ENCODE data around the gene KEAP1.
"Not testable (repeated sequence)": the region's sequence is repeated elsewhere in the genome, so short reads cannot be mapped to it uniquely, and the experiment has no call there.

Gene KEAP1

GRCh38 chr19:10491472-10492047, 11.6 kb downstream of the KEAP1 start:
- no peak for DNase-seq

DNA sequence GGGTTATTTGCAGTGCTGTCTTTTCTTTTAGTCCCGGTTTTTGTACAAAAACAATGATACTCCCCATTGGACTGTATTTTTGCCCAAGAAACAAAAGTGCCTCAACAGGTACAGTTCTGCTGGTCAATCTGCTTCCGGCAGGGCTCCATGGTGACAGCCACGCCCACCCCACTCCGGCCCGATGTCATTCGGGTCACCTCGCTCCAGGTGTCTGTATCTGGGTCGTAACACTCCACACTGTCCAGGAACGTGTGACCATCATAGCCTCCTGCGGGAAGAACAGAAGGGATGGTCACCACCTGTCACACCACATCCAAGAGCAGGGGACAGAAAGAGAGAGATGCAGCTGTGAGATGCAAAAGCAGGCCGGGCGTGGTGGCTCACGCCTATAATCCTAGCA, 16.6 kb downstream of the KEAP1 start:
- DNase-seq: no peak

DNA sequence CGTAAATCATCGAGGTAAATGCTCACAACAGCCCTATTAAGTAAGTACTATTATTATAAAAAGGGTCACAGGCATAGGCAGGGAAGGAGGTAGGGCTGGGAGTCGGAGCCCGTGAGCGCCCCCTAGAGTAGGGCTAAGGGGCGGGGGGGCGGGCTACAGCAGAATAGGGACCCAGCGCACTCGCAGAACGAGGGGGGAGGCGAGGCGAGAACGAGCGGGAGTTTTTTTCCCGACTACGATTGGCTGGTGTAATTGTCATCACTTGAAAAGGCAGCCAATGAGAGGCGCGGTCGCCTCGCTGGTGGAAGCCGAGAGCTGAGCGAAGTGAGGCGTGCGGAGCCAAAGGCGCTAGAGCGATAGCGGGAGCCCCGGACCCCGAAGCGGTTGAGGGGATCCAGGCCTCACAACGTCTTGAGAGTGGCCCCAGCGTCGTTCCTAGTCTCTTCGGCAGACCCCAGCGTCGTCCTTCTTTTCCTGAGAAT, 24.2 kb downstream of the KEAP1 start:
- DNase-seq: peak; percentile 41 to 49

- DNase-seq: no peak
Measured at GRCh38 chr19:10478476-10478875, 24.7 kb downstream of the KEAP1 start.

GRCh38 chr19:10474962-10475451, 28.1 kb downstream of the KEAP1 start:
- DNase-seq: no peak

- no peak for DNase-seq
Measured at GRCh38 chr19:10473192-10473591, 30.0 kb downstream of the KEAP1 start.

- peak; percentile 5 to 54 for DNase-seq
Measured at GRCh38 chr19:10471909-10472308, 31.2 kb downstream of the KEAP1 start.

- DNase-seq: no peak
Measured at GRCh38 chr19:10468133-10468532, 35.0 kb downstream of the KEAP1 start.

DNA sequence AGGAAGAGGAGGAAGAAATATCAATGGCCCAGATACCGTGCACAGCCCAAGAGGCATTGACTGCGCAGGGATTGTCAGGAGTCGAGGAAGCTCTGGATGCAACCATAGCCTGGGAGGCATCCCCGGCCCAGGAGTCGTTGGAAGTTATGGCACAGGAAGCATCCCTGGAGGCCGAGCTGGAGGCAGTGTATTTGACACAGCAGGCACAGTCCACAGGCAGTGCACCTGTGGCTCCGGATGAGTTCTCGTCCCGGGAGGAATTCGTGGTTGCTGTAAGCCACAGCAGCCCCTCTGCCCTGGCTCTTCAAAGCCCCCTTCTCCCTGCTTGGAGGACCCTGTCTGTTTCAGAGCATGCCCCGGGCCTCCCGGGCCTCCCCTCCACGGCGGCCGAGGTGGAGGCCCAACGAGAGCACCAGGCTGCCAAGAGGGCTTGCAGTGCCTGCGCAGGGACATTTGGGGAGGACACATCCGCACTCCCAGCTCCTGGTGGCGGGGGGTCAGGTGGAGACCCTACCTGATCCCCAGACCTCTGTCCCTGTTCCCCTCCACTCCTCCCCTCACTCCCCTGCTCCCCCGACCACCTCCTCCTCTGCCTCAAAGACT, 36.0 kb downstream of the KEAP1 start:
- no peak for DNase-seq

DNA sequence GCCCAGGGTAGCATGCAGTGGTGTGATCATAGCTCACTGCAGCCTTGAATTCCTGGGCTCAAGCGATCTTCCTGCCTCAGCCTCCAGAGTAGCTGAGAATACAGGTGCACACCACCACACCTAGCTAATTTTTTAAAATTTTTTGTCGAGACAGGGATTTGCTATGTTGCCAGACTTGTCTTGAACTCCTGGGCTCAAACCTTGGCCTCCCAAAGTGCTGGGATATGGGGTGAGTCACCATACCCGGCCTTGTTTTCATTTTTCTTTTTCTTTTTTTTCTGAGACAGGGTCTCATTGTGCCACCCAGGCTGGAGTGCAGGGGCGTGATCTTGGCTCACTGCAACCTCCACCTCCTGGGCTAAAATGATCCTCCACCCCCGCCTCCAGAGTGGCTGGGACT, 38.7 kb downstream of the KEAP1 start:
- no peak for DNase-seq

DNA sequence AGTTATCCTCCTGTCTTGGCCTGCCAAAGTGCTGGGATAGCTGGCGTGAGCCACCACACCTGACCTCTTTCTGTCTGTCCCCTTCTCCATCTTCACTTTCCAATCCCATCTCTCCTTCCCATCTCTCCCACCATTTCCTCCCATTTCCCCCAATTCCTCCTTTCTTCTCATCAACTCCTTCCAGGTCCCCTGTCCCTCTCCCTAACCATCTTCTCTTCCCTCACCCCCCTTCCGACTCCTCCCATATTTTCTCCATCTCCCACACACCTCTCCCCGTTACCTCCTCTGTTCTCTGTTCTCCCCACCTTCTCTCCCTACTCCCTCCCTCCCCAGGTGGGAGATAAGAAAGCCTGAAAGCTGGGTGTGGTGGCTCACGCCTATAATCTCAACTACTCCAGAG, 40.6 kb downstream of the KEAP1 start:
- no peak for DNase-seq

GRCh38 chr19:10462042-10462441, 41.1 kb downstream of the KEAP1 start:
- DNase-seq: not testable (repeated sequence)

- DNase-seq: peak; percentile 62 to 76
Measured at GRCh38 chr19:10461047-10461949, 41.9 kb downstream of the KEAP1 start.

- no peak for DNase-seq
Measured at GRCh38 chr19:10460714-10461046, 42.5 kb downstream of the KEAP1 start.

DNA sequence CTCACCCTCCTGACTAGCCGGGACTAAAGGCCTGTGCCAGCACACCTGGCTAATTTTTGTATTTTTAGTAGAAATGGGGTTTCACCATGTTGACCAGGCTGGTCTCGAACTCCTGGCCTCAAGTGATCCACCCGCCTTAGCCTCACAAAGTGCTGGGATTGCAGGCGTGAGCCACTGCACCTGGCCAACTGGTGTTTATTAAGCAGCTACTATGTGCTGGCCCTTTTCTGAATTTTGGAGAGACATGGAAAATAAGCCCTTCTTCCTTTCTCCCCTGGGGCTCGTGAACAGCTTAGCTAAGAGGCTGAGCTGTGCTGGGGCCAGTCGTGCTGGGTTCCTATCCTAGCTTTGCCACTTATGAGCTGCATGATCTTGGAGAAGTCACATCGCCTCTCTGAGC, 44.4 kb downstream of the KEAP1 start:
- DNase-seq: not testable (repeated sequence)

DNA sequence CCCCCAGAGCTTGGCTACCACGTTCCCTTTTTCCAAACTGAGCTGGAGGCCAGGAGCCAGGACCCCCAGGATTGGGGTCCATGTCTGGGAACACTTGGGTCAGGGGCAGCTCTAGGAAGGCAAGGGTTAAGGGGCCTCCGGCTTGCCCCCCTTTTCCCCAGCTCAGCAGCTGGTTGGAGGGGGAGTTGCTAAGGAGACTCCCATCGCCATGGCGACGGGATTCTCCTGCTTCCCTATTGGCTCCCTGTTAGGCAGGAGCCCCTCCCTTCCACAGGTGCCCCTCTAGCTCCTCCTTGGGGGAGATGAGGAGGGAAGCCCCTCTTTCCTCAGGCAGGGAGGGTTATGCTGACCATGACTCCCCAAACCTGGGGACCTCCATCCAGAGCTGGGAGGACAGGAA, 48.9 kb downstream of the KEAP1 start:
- DNase-seq: peak; percentile 23 to 35

- DNase-seq: no peak
Measured at GRCh38 chr19:10453852-10454251, 49.3 kb downstream of the KEAP1 start.

- no peak for DNase-seq
Measured at GRCh38 chr19:10452726-10453618, 50.2 kb downstream of the KEAP1 start.

DNA sequence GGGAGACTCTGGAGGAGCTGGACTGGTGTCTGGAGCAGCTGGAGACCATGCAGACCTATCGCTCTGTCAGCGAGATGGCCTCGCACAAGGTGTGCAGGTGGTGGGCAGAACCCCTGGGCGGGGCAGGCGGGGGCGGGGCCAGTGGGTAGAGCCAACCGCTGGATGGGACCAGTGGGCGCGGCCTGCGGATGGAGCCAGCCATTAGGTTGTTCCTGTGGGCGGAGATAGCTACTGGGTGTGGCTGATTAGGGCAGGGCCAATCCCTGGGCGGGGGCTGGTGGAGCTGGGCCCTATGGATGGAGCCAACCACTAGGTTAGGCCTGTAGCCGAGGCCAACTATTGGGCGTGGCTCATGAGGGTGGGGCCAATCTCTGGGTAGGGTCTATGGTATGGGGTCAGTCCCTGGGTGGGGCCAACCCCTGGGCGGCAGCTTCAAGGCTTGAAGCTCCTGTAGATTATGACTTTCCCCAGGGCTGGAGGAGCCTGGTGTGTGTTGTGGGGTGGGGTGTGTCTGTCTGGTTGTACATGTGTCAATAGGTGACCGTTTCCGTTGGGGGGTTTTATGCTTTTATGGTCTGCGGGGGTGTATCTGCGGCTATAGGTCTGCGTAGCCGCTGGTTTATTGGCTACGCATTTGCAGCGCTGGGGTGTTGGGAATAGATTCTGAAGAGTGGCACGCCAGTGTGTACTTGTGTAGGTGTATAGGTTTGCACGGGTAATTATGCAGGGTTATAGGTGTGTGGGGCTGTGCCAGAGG, 52.1 kb downstream of the KEAP1 start:
- DNase-seq: no peak

GRCh38 chr19:10450191-10450852, 52.8 kb downstream of the KEAP1 start:
- DNase-seq: no peak

DNA sequence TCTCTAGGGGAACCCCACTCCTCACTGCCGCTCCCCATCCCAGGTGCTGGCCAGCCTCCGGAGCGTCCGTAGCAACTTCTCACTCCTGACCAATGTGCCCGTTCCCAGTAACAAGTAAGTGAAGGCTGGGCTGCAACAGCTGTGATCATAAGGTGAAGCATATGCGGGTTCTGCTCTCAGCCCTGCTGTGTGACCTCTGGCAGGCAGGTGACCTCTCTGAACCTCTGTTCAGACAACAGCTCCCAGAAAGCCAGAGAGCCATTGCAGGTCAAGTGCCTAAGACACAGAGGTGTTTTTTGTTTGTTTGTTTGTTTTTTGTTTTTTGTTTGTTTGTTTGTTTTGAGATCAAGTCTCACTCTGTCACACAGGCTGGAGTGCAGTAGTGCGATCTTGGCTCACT, 54.1 kb downstream of the KEAP1 start:
- DNase-seq: no peak

Measured in NCI-H2081 (cell line).